Measurements from ENCODE around the gene TNFRSF8. TPM values are rescaled to one million over a fixed set of nuclear protein-coding genes. Genes with fewer than 3 reads are reported as not detected.

The TNFRSF8 gene
- total and polyA plus RNA-seq, 9 donors, result 0.17 to 10.9 (median 0.45) TPM

GRCh38 chr1:12144969-12145368 is 81.9 kb downstream of the TNFRSF8 start:
- no peaks in the 10 kb centered on the region for H3K9me3 ChIP-seq
- H3K4me1 ChIP-seq (ENCODE audit: insufficient read depth), result peaks cover 16% of the 10 kb centered on the region
- 95 to 97% (median 97%) methylated on average over 4 of the region's 4 CpGs for WGBS, 3 donors
- intact Hi-C loops (cut with DNase I), result no loop called here
- DNase-seq, result no peak
- H3K27ac ChIP-seq, result no peak overlapping the region
- no peak overlapping the region for H3K4me3 ChIP-seq
- H3K27me3 ChIP-seq, result no peaks in the 10 kb centered on the region
- no peaks in the 10 kb centered on the region for H3K36me3 ChIP-seq
- TF ChIP-seq POLR2A (IDR thresholded peaks at IDR 0.05) (no peak), CTCF (IDR thresholded peaks at IDR 0.05) (no peak)

GRCh38 chr1:12145616-12146342 is 82.7 kb downstream of the TNFRSF8 start:
- TF ChIP-seq CTCF (IDR thresholded peaks at IDR 0.05), result no peak
- TF ChIP-seq EP300 (IDR thresholded peaks at IDR 0.05), result no peak
- TF ChIP-seq POLR2A (IDR thresholded peaks at IDR 0.05), result no peak
- no peaks in the 10 kb centered on the region for H3K27me3 ChIP-seq
- no peaks in the 10 kb centered on the region for H3K36me3 ChIP-seq
- H3K27ac ChIP-seq, result no peak overlapping the region
- H3K4me3 ChIP-seq, result no peak overlapping the region
- H3K4me1 ChIP-seq (ENCODE audit: insufficient read depth), result peaks cover 16% of the 10 kb centered on the region
- no peak for DNase-seq
- whole genome bisulfite sequencing, 3 donors, result 92 to 95% (median 93%) methylated on average over 12 of the region's 12 CpGs
- intact Hi-C loops (cut with DNase I), result no loop called here
- H3K9me3 ChIP-seq, result no peaks in the 10 kb centered on the region

GRCh38 chr1:12146343-12147112 is 83.4 kb downstream of the TNFRSF8 start:
- H3K4me3 ChIP-seq, result no peak overlapping the region
- H3K36me3 ChIP-seq, result no peaks in the 10 kb centered on the region
- intact Hi-C loops (cut with DNase I), result no loop called here
- TF ChIP-seq POLR2A (IDR thresholded peaks at IDR 0.05), result no peak
- no peak for TF ChIP-seq EP300 (IDR thresholded peaks at IDR 0.05)
- TF ChIP-seq CTCF (IDR thresholded peaks at IDR 0.05), result no peak
- peak overlapping the region in 1 of 2 donors; percentile 37 for H3K27ac ChIP-seq
- H3K9me3 ChIP-seq, result no peaks in the 10 kb centered on the region
- H3K4me1 ChIP-seq (ENCODE audit: insufficient read depth), result peaks cover 16% of the 10 kb centered on the region
- no peaks in the 10 kb centered on the region for H3K27me3 ChIP-seq
- no peak for DNase-seq
- 85 to 90% (median 87%) methylated on average over 20 of the region's 20 CpGs for WGBS, 3 donors

- Histone ChIP-seq H3K27me3 (no peaks in the 10 kb centered on the region), H3K4me3 (no peak overlapping the region), H3K4me1 (ENCODE audit: insufficient read depth) (peaks cover 16% of the 10 kb centered on the region), H3K27ac (peak overlapping the region in 1 of 2 donors; percentile 37), H3K36me3 (no peaks in the 10 kb centered on the region), H3K9me3 (no peaks in the 10 kb centered on the region)
- intact Hi-C loops (cut with DNase I), result no loop called here
- DNase-seq, result no peak
- TF ChIP-seq POLR2A (IDR thresholded peaks at IDR 0.05), result no peak
- no peak for TF ChIP-seq EP300 (IDR thresholded peaks at IDR 0.05)
- no peak for TF ChIP-seq CTCF (IDR thresholded peaks at IDR 0.05)
- WGBS, 3 donors, result 49 to 76% (median 61%) methylated on average over 8 of the region's 8 CpGs
These were observed 84.1 kb downstream of the TNFRSF8 start for GRCh38 chr1:12147201-12147701.
